ENCODE results near the gene CHGA. TPM values are rescaled to one million over a fixed set of nuclear protein-coding genes. Genes with fewer than 3 reads are reported as not detected.

CHGA gene
- total RNA-seq, 1 donor from 2014 or later = not detected

- intact Hi-C loops (cut with DNase I) = loop anchor here (10.0 kb wide), 1 partner anchor 185 kb away; no protein-coding TSS in a partner anchor
- DNase-seq (no peak), ATAC-seq (no peak)
- Histone ChIP-seq H3K9me3 (no peaks in the 10 kb centered on the region), H3K4me3 (no peak overlapping the region), H3K27me3 (no peaks in the 10 kb centered on the region), H3K36me3 (peaks cover 54% of the 10 kb centered on the region), H3K4me1 (no peaks in the 10 kb centered on the region), H3K27ac (no peak overlapping the region)
- no peak for TF ChIP-seq CTCF (IDR thresholded peaks at IDR 0.05)
Measured at GRCh38 chr14:92949496-92950192, 26.7 kb downstream of the CHGA start.

- H3K4me1 ChIP-seq = no peaks in the 10 kb centered on the region
- H3K4me3 ChIP-seq = no peak overlapping the region
- no peaks in the 10 kb centered on the region for H3K9me3 ChIP-seq
- no peaks in the 10 kb centered on the region for H3K27me3 ChIP-seq
- peaks cover 49% of the 10 kb centered on the region for H3K36me3 ChIP-seq
- intact Hi-C loops (cut with DNase I) = loop anchor here (10.0 kb wide), 1 partner anchor 185 kb away; no protein-coding TSS in a partner anchor
- H3K27ac ChIP-seq = no peak overlapping the region
- no peak for TF ChIP-seq CTCF (IDR thresholded peaks at IDR 0.05)
- no peak for ATAC-seq
- DNase-seq = no peak
Measured at GRCh38 chr14:92950193-92950540, 27.2 kb downstream of the CHGA start.

- no peaks in the 10 kb centered on the region for H3K9me3 ChIP-seq
- H3K27me3 ChIP-seq = no peaks in the 10 kb centered on the region
- no peak overlapping the region for H3K27ac ChIP-seq
- no peak for TF ChIP-seq CTCF (IDR thresholded peaks at IDR 0.05)
- H3K4me3 ChIP-seq = no peak overlapping the region
- no peak for DNase-seq
- H3K36me3 ChIP-seq = peaks cover 47% of the 10 kb centered on the region
- no peak for ATAC-seq
- H3K4me1 ChIP-seq = no peaks in the 10 kb centered on the region
- intact Hi-C loops (cut with DNase I) = loop anchor here (10.0 kb wide), 1 partner anchor 184 kb away; no protein-coding TSS in a partner anchor
Measured at GRCh38 chr14:92950773-92951172, 27.8 kb downstream of the CHGA start.

GRCh38 chr14:92951261-92951660, 28.3 kb downstream of the CHGA start:
- Histone ChIP-seq H3K4me3 (no peak overlapping the region), H3K27ac (no peak overlapping the region), H3K27me3 (no peaks in the 10 kb centered on the region), H3K9me3 (no peaks in the 10 kb centered on the region), H3K4me1 (no peaks in the 10 kb centered on the region), H3K36me3 (peaks cover 47% of the 10 kb centered on the region)
- DNase-seq (no peak), ATAC-seq (no peak)
- no peak for TF ChIP-seq CTCF (IDR thresholded peaks at IDR 0.05)
- intact Hi-C loops (cut with DNase I) = loop anchor here (10.0 kb wide), 1 partner anchor 184 kb away; no protein-coding TSS in a partner anchor

- Histone ChIP-seq H3K27ac (no peak overlapping the region), H3K4me3 (no peak overlapping the region), H3K4me1 (no peaks in the 10 kb centered on the region), H3K27me3 (no peaks in the 10 kb centered on the region), H3K36me3 (peaks cover 50% of the 10 kb centered on the region), H3K9me3 (no peaks in the 10 kb centered on the region)
- intact Hi-C loops (cut with DNase I) = loop anchor here (10.0 kb wide), 1 partner anchor 183 kb away; no protein-coding TSS in a partner anchor
- ATAC-seq = peak; percentile 94
- peak; percentile 97 for TF ChIP-seq CTCF (IDR thresholded peaks at IDR 0.05)
- DNase-seq = peak; percentile 89
Measured at GRCh38 chr14:92951912-92952471, 29.0 kb downstream of the CHGA start.
